MM.1S (cell line): ENCODE measurements around the gene KIF24.
A peak's percentile ranks its signal among the peaks of the same experiment; 100 is the strongest.

Source experiments
- DNase-seq: peaks from one replicate; pipeline ENCODE4 v3.0.0-alpha.2; 2015
- H2AFZ ChIP-seq: fragments of 300-600 bp; sonication (generic); 2 replicates; pipeline ENCODE4 v1.6.0; 2016; ENCODE audit warnings: antibody characterized with exemption, low read length
- H3F3A ChIP-seq: fragments of 300-600 bp; sonication (generic); 2 replicates; pipeline ENCODE4 v1.6.1; 2016; ENCODE audit warnings: mild to moderate bottlenecking, antibody characterized with exemption, low read length, moderate library complexity, mixed read lengths; ENCODE audit not compliant: insufficient read depth
- H3K27ac ChIP-seq: fragments of 300-600 bp; sonication (generic); 2 replicates; pipeline ENCODE4 v1.5.1; 2016; ENCODE audit warnings: mild to moderate bottlenecking, low read length
- H3K27me3 ChIP-seq: fragments of 300-600 bp; sonication (generic); replicated peaks from 2 replicates; pipeline ENCODE4 v1.6.0; 2016; ENCODE audit warnings: low read length; ENCODE audit not compliant: insufficient read depth
- H3K36me3 ChIP-seq: fragments of 300-600 bp; sonication (generic); replicated peaks from 2 replicates; pipeline ENCODE4 v1.6.1; 2016; ENCODE audit warnings: mild to moderate bottlenecking, low read length, mixed read lengths; ENCODE audit not compliant: insufficient read depth
- H3K4me1 ChIP-seq: fragments of 300-600 bp; sonication (generic); 2 replicates; pipeline ENCODE4 v1.6.1; 2016; ENCODE audit warnings: low read length, mixed read lengths
- H3K4me2 ChIP-seq: fragments of 300-600 bp; sonication (generic); 2 replicates; pipeline ENCODE4 v1.6.0; 2016; ENCODE audit warnings: low read depth, low read length
- H3K4me3 ChIP-seq: fragments of 300-600 bp; sonication (generic); 2 replicates; pipeline ENCODE4 v1.5.1; 2016; ENCODE audit warnings: low read length, mixed read lengths
- H3K79me2 ChIP-seq: fragments of 300-600 bp; sonication (generic); 2 replicates; pipeline ENCODE4 v1.6.1; 2016; ENCODE audit warnings: mixed run types, low read length, mixed read lengths
- H3K9ac ChIP-seq: fragments of 300-600 bp; sonication (generic); 2 replicates; pipeline ENCODE4 v1.6.1; 2016; ENCODE audit warnings: low read length, mixed read lengths
- H3K9me2 ChIP-seq: fragments of 300-600 bp; sonication (generic); replicated peaks from 2 replicates; pipeline ENCODE4 v1.6.1; 2016; ENCODE audit warnings: mild to moderate bottlenecking, low read length, mixed read lengths; ENCODE audit not compliant: insufficient read depth
- H3K9me3 ChIP-seq: fragments of 300-600 bp; sonication (generic); replicated peaks from 2 replicates; pipeline ENCODE4 v1.6.1; 2016; ENCODE audit warnings: mild to moderate bottlenecking, low read length, mixed read lengths; ENCODE audit not compliant: insufficient read depth
- H4K20me1 ChIP-seq: fragments of 300-600 bp; sonication (generic); 2 replicates; pipeline ENCODE4 v1.6.1; 2016; ENCODE audit warnings: mild to moderate bottlenecking, low read length, moderate library complexity, mixed read lengths; ENCODE audit not compliant: insufficient read depth
- CTCF ChIP-seq: fragments of 300-600 bp; sonication (generic); IDR thresholded peaks from 2 replicates; pipeline ENCODE4 v1.5.1; 2016; ENCODE audit warnings: antibody characterized with exemption, low read length, mixed read lengths
- EZH2 ChIP-seq: fragments of 300-600 bp; sonication (generic); optimal IDR thresholded peaks from 2 replicates; pipeline ENCODE3; 2017; ENCODE audit warnings: low read depth, mild to moderate bottlenecking, antibody characterized with exemption, low read length, mixed read lengths
- EZH2phosphoT487 ChIP-seq: fragments of 300-600 bp; sonication (generic); IDR thresholded peaks from 2 replicates; pipeline ENCODE4 v1.6.1; 2018; ENCODE audit warnings: antibody characterized with exemption, low read length

Gene KIF24

GRCh38 chr9:34328987-34329832, at the start of gene KIF24, which contains the start of gene NUDT2:
KIF24 (minus strand) TSS chr9:34329268; CDS start chr9:34311346, 17,922 bp downstream.
NUDT2 (plus strand) TSS chr9:34329569; CDS start chr9:34339040, 9,471 bp downstream.
- Histone ChIP-seq H3K4me3 (peak within 1 kb of the TSS; percentile 95), H3K79me2 (peaks cover 82% of the 10 kb centered on the region), H3K9me2 (no peaks in the 10 kb centered on the region), H3K4me1 (no peaks in the 10 kb centered on the region), H4K20me1 (no peaks in the 10 kb centered on the region), H3K9ac (peak within 1 kb of the TSS; percentile 96), H3K9me3 (no peaks in the 10 kb centered on the region), H3F3A (peaks cover 8% of the 10 kb centered on the region), H3K36me3 (no peaks in the 10 kb centered on the region), H3K27me3 (no peaks in the 10 kb centered on the region), H3K4me2 (peak within 1 kb of the TSS; percentile 97), H3K27ac (peak within 1 kb of the TSS; percentile 76), H2AFZ (peak within 1 kb of the TSS; percentile 95)
- DNase-seq = peak; percentile 100
- TF ChIP-seq EZH2phosphoT487 (no peak), CTCF (no peak), EZH2 (no peak)

GRCh38 chr9:34378376-34379060, 49.5 kb upstream of the KIF24 start:
- DNase-seq = no peak
- H3K9me2 ChIP-seq = no peaks in the 10 kb centered on the region
- H3K4me2 ChIP-seq = no peak overlapping the region
- no peak overlapping the region for H3K9ac ChIP-seq
- peaks cover 14% of the 10 kb centered on the region for H3K4me1 ChIP-seq
- H3K27ac ChIP-seq = no peak overlapping the region
- no peaks in the 10 kb centered on the region for H3K79me2 ChIP-seq
- H3K4me3 ChIP-seq = no peak overlapping the region
- TF ChIP-seq EZH2phosphoT487 = no peak
- no peak for TF ChIP-seq CTCF
- TF ChIP-seq EZH2 = no peak
- no peaks in the 10 kb centered on the region for H3K27me3 ChIP-seq
- no peaks in the 10 kb centered on the region; the same call in 1 of the 2 replicates for H3F3A ChIP-seq
- H4K20me1 ChIP-seq = no peaks in the 10 kb centered on the region
- no peaks in the 10 kb centered on the region for H3K9me3 ChIP-seq
- no peak overlapping the region for H2AFZ ChIP-seq
- H3K36me3 ChIP-seq = no peaks in the 10 kb centered on the region

- peak overlapping the region; percentile 83 for H3K4me3 ChIP-seq
- peak overlapping the region; percentile 89 for H2AFZ ChIP-seq
- no peaks in the 10 kb centered on the region for H4K20me1 ChIP-seq
- peaks cover 14% of the 10 kb centered on the region for H3K4me1 ChIP-seq
- no peaks in the 10 kb centered on the region; the same call in 1 of the 2 replicates for H3F3A ChIP-seq
- peak overlapping the region; percentile 93 for H3K4me2 ChIP-seq
- peak overlapping the region; percentile 48; the same call in 1 of the 2 replicates for H3K9ac ChIP-seq
- no peak for DNase-seq
- no peaks in the 10 kb centered on the region for H3K79me2 ChIP-seq
- no peaks in the 10 kb centered on the region for H3K36me3 ChIP-seq
- no peak overlapping the region for H3K27ac ChIP-seq
- TF ChIP-seq CTCF = no peak
- no peak for TF ChIP-seq EZH2phosphoT487
- no peak for TF ChIP-seq EZH2
- no peaks in the 10 kb centered on the region for H3K9me2 ChIP-seq
- no peaks in the 10 kb centered on the region for H3K27me3 ChIP-seq
- H3K9me3 ChIP-seq = no peaks in the 10 kb centered on the region
Observed at GRCh38 chr9:34377404-34377746, 48.3 kb upstream of the KIF24 start.
